A549 (cell line): ENCODE results near the gene IQGAP2.

Experiments
- BHLHE40 ChIP-seq: IDR thresholded peaks from 2 replicates; pipeline ENCODE4 v1.6.1; 2012; ENCODE audit warnings: low read depth, low read length, inconsistent platforms
- EP300 ChIP-seq, 2 experiments: fragments of >200 bp; sonication (Bioruptor Twin); formaldehyde crosslinking; IDR thresholded peaks; 2 replicates in 1 of 2; 3 replicates in 1 of 2; pipeline ENCODE4 v1.6.1; 2016 to 2017
- JUN ChIP-seq, 2 experiments: fragments of >200 bp; sonication (Bioruptor Twin); formaldehyde crosslinking; IDR thresholded peaks; 2 replicates in 1 of 2; 3 replicates in 1 of 2; pipeline ENCODE4 v1.6.1; 2016 to 2017
- MAZ ChIP-seq: fragments of 150-350 bp; IDR thresholded peaks from 2 replicates; pipeline ENCODE4 v1.6.1; 2014; ENCODE audit warnings: antibody characterized with exemption, low read depth, low read length, borderline replicate concordance
- PHF8 ChIP-seq: fragments of 200-600 bp; sonication (generic); IDR thresholded peaks from 2 replicates; pipeline ENCODE4 v1.6.1; 2016; ENCODE audit warnings: low read depth, mild to moderate bottlenecking, antibody characterized with exemption, moderate library complexity, borderline replicate concordance
- POLR2A ChIP-seq: IDR thresholded peaks from 2 replicates; pipeline ENCODE4 v1.6.1; 2012; ENCODE audit warnings: mild to moderate bottlenecking, low read length
- RFX5 ChIP-seq: fragments of 450-650 bp; IDR thresholded peaks from 2 replicates; pipeline ENCODE4 v1.7.1; 2014; ENCODE audit warnings: antibody characterized with exemption, mild to moderate bottlenecking, moderate library complexity
- SMC3 ChIP-seq: fragments of >200 bp; sonication (Bioruptor Twin); formaldehyde crosslinking; IDR thresholded peaks from 3 replicates; pipeline ENCODE4 v1.6.1; 2018; ENCODE audit warnings: inconsistent platforms
- SREBF2 ChIP-seq: fragments of 450-650 bp; IDR thresholded peaks from 2 replicates; pipeline ENCODE4 v1.6.1; 2014; ENCODE audit warnings: mild to moderate bottlenecking, moderate library complexity
- ZC3H11A ChIP-seq: fragments of 450-650 bp; IDR thresholded peaks from 2 replicates; pipeline ENCODE4 v1.6.1; 2014; ENCODE audit warnings: antibody characterized with exemption, mild to moderate bottlenecking
- TF ChIP-seq, protein P1 (sequence below): fragments of >200 bp; sonication (Bioruptor Twin); formaldehyde crosslinking; IDR thresholded peaks from 3 replicates; pipeline ENCODE4 v1.5.1; 2016
- TF ChIP-seq, protein P2 (sequence below): IDR thresholded peaks from 2 replicates; pipeline ENCODE4 v1.6.1; 2012
- TF ChIP-seq, protein P3 (sequence below): fragments of 200-600 bp; sonication (generic); IDR thresholded peaks from 2 replicates; pipeline ENCODE4 v1.6.1; 2016; ENCODE audit warnings: antibody characterized with exemption, mild to moderate bottlenecking, moderate library complexity

DNA sequence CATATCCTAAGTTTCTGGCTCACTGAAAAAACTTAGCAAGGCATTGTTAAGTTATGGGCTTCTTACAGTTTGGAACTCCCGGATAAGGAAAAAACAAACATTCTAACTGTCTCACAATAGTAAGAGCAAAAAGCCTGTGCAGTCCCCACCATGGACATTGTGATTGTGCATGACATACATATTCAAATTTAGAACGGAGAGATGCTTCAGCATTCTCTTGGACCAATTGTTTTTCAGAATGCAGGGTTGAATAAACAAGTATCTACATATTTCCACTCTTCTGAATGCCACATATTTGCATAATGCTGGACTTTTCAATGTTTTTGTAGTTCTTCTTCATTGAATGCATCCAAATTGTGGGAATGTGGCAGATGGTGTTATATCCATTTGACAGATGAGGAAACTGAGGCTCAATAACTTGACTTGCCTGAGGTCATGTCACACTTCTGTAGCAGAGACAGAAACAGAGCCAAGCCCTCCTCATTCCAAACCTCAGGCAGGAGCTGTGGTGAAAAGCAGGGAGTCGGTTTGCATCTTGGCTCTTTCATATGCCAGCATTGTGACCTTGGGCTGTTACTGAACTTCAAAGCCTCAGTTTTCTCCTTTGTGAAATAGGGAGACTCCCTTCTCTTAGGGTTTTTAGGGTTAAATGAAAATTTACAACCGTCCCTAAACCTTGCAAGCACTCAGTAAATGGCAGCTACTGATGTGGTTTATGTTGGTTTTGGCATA, 95.1 kb downstream of the IQGAP2 start:
- TF ChIP-seq, protein P1, sequence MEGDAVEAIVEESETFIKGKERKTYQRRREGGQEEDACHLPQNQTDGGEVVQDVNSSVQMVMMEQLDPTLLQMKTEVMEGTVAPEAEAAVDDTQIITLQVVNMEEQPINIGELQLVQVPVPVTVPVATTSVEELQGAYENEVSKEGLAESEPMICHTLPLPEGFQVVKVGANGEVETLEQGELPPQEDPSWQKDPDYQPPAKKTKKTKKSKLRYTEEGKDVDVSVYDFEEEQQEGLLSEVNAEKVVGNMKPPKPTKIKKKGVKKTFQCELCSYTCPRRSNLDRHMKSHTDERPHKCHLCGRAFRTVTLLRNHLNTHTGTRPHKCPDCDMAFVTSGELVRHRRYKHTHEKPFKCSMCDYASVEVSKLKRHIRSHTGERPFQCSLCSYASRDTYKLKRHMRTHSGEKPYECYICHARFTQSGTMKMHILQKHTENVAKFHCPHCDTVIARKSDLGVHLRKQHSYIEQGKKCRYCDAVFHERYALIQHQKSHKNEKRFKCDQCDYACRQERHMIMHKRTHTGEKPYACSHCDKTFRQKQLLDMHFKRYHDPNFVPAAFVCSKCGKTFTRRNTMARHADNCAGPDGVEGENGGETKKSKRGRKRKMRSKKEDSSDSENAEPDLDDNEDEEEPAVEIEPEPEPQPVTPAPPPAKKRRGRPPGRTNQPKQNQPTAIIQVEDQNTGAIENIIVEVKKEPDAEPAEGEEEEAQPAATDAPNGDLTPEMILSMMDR: no peak
- TF ChIP-seq JUN (IDR thresholded peaks at IDR 0.05): no peak
- TF ChIP-seq, protein P2, sequence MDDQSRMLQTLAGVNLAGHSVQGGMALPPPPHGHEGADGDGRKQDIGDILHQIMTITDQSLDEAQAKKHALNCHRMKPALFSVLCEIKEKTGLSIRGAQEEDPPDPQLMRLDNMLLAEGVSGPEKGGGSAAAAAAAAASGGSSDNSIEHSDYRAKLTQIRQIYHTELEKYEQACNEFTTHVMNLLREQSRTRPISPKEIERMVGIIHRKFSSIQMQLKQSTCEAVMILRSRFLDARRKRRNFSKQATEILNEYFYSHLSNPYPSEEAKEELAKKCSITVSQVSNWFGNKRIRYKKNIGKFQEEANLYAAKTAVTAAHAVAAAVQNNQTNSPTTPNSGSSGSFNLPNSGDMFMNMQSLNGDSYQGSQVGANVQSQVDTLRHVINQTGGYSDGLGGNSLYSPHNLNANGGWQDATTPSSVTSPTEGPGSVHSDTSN: no peak
- no peak for TF ChIP-seq MAZ
- no peak for TF ChIP-seq SREBF2
- no peak for TF ChIP-seq SMC3
- TF ChIP-seq EP300 (IDR thresholded peaks at IDR 0.05): no peak
- no peak for TF ChIP-seq POLR2A
- no peak for TF ChIP-seq RFX5
- TF ChIP-seq BHLHE40: no peak
- TF ChIP-seq ZC3H11A: no peak
- TF ChIP-seq, protein P3, sequence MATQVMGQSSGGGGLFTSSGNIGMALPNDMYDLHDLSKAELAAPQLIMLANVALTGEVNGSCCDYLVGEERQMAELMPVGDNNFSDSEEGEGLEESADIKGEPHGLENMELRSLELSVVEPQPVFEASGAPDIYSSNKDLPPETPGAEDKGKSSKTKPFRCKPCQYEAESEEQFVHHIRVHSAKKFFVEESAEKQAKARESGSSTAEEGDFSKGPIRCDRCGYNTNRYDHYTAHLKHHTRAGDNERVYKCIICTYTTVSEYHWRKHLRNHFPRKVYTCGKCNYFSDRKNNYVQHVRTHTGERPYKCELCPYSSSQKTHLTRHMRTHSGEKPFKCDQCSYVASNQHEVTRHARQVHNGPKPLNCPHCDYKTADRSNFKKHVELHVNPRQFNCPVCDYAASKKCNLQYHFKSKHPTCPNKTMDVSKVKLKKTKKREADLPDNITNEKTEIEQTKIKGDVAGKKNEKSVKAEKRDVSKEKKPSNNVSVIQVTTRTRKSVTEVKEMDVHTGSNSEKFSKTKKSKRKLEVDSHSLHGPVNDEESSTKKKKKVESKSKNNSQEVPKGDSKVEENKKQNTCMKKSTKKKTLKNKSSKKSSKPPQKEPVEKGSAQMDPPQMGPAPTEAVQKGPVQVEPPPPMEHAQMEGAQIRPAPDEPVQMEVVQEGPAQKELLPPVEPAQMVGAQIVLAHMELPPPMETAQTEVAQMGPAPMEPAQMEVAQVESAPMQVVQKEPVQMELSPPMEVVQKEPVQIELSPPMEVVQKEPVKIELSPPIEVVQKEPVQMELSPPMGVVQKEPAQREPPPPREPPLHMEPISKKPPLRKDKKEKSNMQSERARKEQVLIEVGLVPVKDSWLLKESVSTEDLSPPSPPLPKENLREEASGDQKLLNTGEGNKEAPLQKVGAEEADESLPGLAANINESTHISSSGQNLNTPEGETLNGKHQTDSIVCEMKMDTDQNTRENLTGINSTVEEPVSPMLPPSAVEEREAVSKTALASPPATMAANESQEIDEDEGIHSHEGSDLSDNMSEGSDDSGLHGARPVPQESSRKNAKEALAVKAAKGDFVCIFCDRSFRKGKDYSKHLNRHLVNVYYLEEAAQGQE: no peak
- no peak for TF ChIP-seq PHF8
